ENCODE results near the gene STK24.

Gene STK24

GRCh38 chr13:98429977-98430736, 146.8 kb downstream of the STK24 start:
- H3K4me3 ChIP-seq (ENCODE audit: low read depth, low read length), result no peak overlapping the region
- DNase-seq (ENCODE audit: low read depth), result peak; percentile 66
- no peak for TF ChIP-seq CTCF (conservative IDR thresholded peaks at IDR 0.05; ENCODE audit: low read depth, low read length)

- DNase-seq (ENCODE audit: low read depth), result no peak
- TF ChIP-seq CTCF (conservative IDR thresholded peaks at IDR 0.05; ENCODE audit: low read depth, low read length), result no peak
- no peak overlapping the region for H3K4me3 ChIP-seq (ENCODE audit: low read depth, low read length)
Observed at GRCh38 chr13:98429531-98429930, 147.4 kb downstream of the STK24 start.

- no peak for TF ChIP-seq CTCF (conservative IDR thresholded peaks at IDR 0.05; ENCODE audit: low read depth, low read length)
- no peak overlapping the region for H3K4me3 ChIP-seq (ENCODE audit: low read depth, low read length)
- peak; percentile 60 for DNase-seq (ENCODE audit: low read depth)
Observed at GRCh38 chr13:98429081-98429480, 147.8 kb downstream of the STK24 start.

- no peak for TF ChIP-seq CTCF (conservative IDR thresholded peaks at IDR 0.05; ENCODE audit: low read depth, low read length)
Observed at GRCh38 chr13:98428256-98428966, 148.5 kb downstream of the STK24 start.

GRCh38 chr13:98427331-98427995, 149.4 kb downstream of the STK24 start:
- TF ChIP-seq CTCF (conservative IDR thresholded peaks at IDR 0.05; ENCODE audit: low read depth, low read length), result no peak
- DNase-seq (ENCODE audit: low read depth), result no peak
- no peak overlapping the region for H3K4me3 ChIP-seq (ENCODE audit: low read depth, low read length)

More at GRCh38 chr13:98428256-98428966, 148.5 kb downstream of the STK24 start:
- DNase-seq (ENCODE audit: low read depth), result no peak
- no peak overlapping the region for H3K4me3 ChIP-seq (ENCODE audit: low read depth, low read length)

- TF ChIP-seq CTCF (conservative IDR thresholded peaks at IDR 0.05; ENCODE audit: low read depth, low read length), result no peak
- H3K4me3 ChIP-seq (ENCODE audit: low read depth, low read length), result no peak overlapping the region
- no peak for DNase-seq (ENCODE audit: low read depth)
Observed at GRCh38 chr13:98423417-98423816, 153.5 kb downstream of the STK24 start.

All from choroid plexus epithelial cell (primary cell).